ENCODE measurements around the gene GNAQ. TPM values are rescaled to one million over a fixed set of nuclear protein-coding genes. Genes with fewer than 3 reads are reported as not detected.
"Not testable (repeated sequence)": the region's sequence is repeated elsewhere in the genome, so short reads cannot be mapped to it uniquely, and the experiment has no call there.

Gene GNAQ
- polyA plus RNA-seq, 1 of the 3 experiments (the other 2 are of a cell fraction), result 20.9 TPM

GRCh38 chr9:77882294-77882693 is 149.3 kb downstream of the GNAQ start:
- H3K4me3 ChIP-seq (ENCODE audit: low read depth in 2 of 2, low read length in 1 of 2), result no peak overlapping the region
- ChIA-PET POLR2A (no interaction called here), CTCF (interaction anchor here (1.2 kb wide), 1 partner anchor 15 kb away, joined by 3 read pairs; no protein-coding TSS in a partner anchor)
- H3K4me1 ChIP-seq (ENCODE audit: control insufficient read depth in 1 of 2, insufficient read depth in 2 of 2, low read depth in 1 of 2, low read length in 1 of 2), result peaks cover 19 to 36% of the 10 kb centered on the region in 2 experiments; a peak in 3 of 4 replicates
- no peaks in the 10 kb centered on the region; the same call in 1 of the 2 replicates for H4K20me1 ChIP-seq (ENCODE audit: insufficient read depth)
- no peak overlapping the region; a peak in 1 of 4 replicates for H3K27ac ChIP-seq (ENCODE audit: low read depth in 2 of 2, low read length in 1 of 2)
- no peak for DNase-seq
- peaks cover 28% of the 10 kb centered on the region for H3F3A ChIP-seq (replicated peaks; ENCODE audit: insufficient read depth)
- no peaks in the 10 kb centered on the region for H3K27me3 ChIP-seq (ENCODE audit: insufficient read depth)
- H3K79me2 ChIP-seq (ENCODE audit: insufficient read depth), result peaks cover 60% of the 10 kb centered on the region; the same call in 1 of the 2 replicates
- no peak overlapping the region for H3K9ac ChIP-seq
- no peaks in the 10 kb centered on the region for H3K36me3 ChIP-seq (replicated peaks in 1 of 2; ENCODE audit: control insufficient read depth in 1 of 2, insufficient read depth in 2 of 2, low read length in 1 of 2)
- no peak overlapping the region for H3K4me2 ChIP-seq
- H3K9me2 ChIP-seq, result no peaks in the 10 kb centered on the region
- no peak overlapping the region for H2AFZ ChIP-seq (ENCODE audit: low read depth)
- no peak for TF ChIP-seq POLR2AphosphoS5 (IDR thresholded peaks at IDR 0.05; ENCODE audit: low read depth, low read length)
- TF ChIP-seq EP300 (IDR thresholded peaks at IDR 0.05; ENCODE audit: borderline replicate concordance in 1 of 2, low read depth in 1 of 2, low read length in 1 of 2), result no peak
- 82% methylated on average over 4 of the region's 4 CpGs for WGBS (ENCODE audit: low lambda C conversion rate)
- H3K9me3 ChIP-seq, result no peaks in the 10 kb centered on the region

- H3K4me1 ChIP-seq (ENCODE audit: control insufficient read depth in 1 of 2, insufficient read depth in 2 of 2, low read depth in 1 of 2, low read length in 1 of 2), result peaks cover 22 to 43% of the 10 kb centered on the region in 2 experiments; a peak in 3 of 4 replicates
- H3K4me2 ChIP-seq; H3K27me3 ChIP-seq (ENCODE audit: insufficient read depth); DNase-seq; H3K9me2 ChIP-seq; H3K36me3 ChIP-seq (replicated peaks in 1 of 2; ENCODE audit: control insufficient read depth in 1 of 2, insufficient read depth in 2 of 2, low read length in 1 of 2); H4K20me1 ChIP-seq (ENCODE audit: insufficient read depth); H3K9ac ChIP-seq; H3K9me3 ChIP-seq; H3K27ac ChIP-seq (ENCODE audit: low read depth in 2 of 2, low read length in 1 of 2); H3K4me3 ChIP-seq (ENCODE audit: low read depth in 2 of 2, low read length in 1 of 2); H2AFZ ChIP-seq (ENCODE audit: low read depth): not testable (repeated sequence)
- peaks cover 28% of the 10 kb centered on the region for H3F3A ChIP-seq (replicated peaks; ENCODE audit: insufficient read depth)
- ChIA-PET CTCF (interaction anchor here (1.2 kb wide), 1 partner anchor 16 kb away, joined by 3 read pairs; no protein-coding TSS in a partner anchor), POLR2A (interaction anchor here (1.0 kb wide), 1 partner anchor 145 kb away, joined by 3 read pairs; no protein-coding TSS in a partner anchor)
- peaks cover 65% of the 10 kb centered on the region; the same call in 1 of the 2 replicates for H3K79me2 ChIP-seq (ENCODE audit: insufficient read depth)
- WGBS (ENCODE audit: low lambda C conversion rate), result 94% methylated on average over 8 of the region's 8 CpGs
These were observed 150.0 kb downstream of the GNAQ start for GRCh38 chr9:77881634-77882033.

DNA sequence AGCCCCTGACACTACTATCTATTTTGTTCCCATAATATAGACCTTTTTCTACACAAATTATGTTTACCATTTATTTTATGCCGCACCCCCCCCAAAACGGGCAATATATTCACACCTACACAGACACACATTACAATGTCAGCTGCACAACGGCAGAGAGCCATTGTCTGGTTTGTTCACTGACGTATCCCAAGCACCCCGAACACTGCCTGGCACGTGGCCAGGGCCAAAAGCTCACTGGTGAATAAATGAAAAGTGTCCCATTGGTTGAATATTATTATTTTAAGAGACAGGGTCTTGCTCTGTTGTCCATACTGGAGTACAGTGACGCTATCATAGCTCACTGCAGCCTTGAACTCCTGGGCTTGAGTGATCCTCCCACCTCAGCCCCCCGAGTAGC is 150.5 kb downstream of the GNAQ start:
- Histone ChIP-seq H3K27ac (ENCODE audit: low read depth in 2 of 2, low read length in 1 of 2) (no peak overlapping the region; a peak in 1 of 4 replicates), H3F3A (replicated peaks; ENCODE audit: insufficient read depth) (peaks cover 28% of the 10 kb centered on the region), H3K27me3 (ENCODE audit: insufficient read depth) (no peaks in the 10 kb centered on the region), H3K4me2 (no peak overlapping the region), H3K9me3 (no peaks in the 10 kb centered on the region), H2AFZ (ENCODE audit: low read depth) (no peak overlapping the region), H3K9ac (no peak overlapping the region), H3K36me3 (replicated peaks in 1 of 2; ENCODE audit: control insufficient read depth in 1 of 2, insufficient read depth in 2 of 2, low read length in 1 of 2) (no peaks in the 10 kb centered on the region), H3K9me2 (no peaks in the 10 kb centered on the region), H3K4me3 (ENCODE audit: low read depth in 2 of 2, low read length in 1 of 2) (no peak overlapping the region), H4K20me1 (ENCODE audit: insufficient read depth) (no peaks in the 10 kb centered on the region; the same call in 1 of the 2 replicates), H3K79me2 (ENCODE audit: insufficient read depth) (peaks cover 70% of the 10 kb centered on the region; the same call in 1 of the 2 replicates), H3K4me1 (ENCODE audit: control insufficient read depth in 1 of 2, insufficient read depth in 2 of 2, low read depth in 1 of 2, low read length in 1 of 2) (peaks cover 27 to 48% of the 10 kb centered on the region in 2 experiments)
- WGBS (ENCODE audit: low lambda C conversion rate), result 82% methylated on average over 8 of the region's 8 CpGs
- POLR2A ChIA-PET, result interaction anchor here (1.0 kb wide), 1 partner anchor 146 kb away, joined by 3 read pairs; no protein-coding TSS in a partner anchor
- CTCF ChIA-PET, result interaction anchor here (1.6 to 2.3 kb wide), 2 partner anchors 154 to 448 kb away, joined by 3 to 11 read pairs; no protein-coding TSS in a partner anchor
- no peak for DNase-seq
- no peak for TF ChIP-seq EZH2phosphoT487 (IDR thresholded peaks at IDR 0.05; ENCODE audit: borderline replicate concordance, low read depth)
- TF ChIP-seq, protein P1, sequence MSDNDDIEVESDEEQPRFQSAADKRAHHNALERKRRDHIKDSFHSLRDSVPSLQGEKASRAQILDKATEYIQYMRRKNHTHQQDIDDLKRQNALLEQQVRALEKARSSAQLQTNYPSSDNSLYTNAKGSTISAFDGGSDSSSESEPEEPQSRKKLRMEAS (IDR thresholded peaks at IDR 0.05; ENCODE audit: low read depth), result no peak
- TF ChIP-seq RXRA (IDR thresholded peaks at IDR 0.05; ENCODE audit: borderline replicate concordance, low read depth), result no peak
- TF ChIP-seq GATA2 (CRISPR knock-in tag; IDR thresholded peaks at IDR 0.05), result no peak
- no peak for TF ChIP-seq SIN3A (IDR thresholded peaks at IDR 0.05; ENCODE audit: borderline replicate concordance, low read depth, low read length)
- TF ChIP-seq MXI1 (IDR thresholded peaks at IDR 0.05; ENCODE audit: low read depth, low read length), result no peak
- TF ChIP-seq POLR2AphosphoS5 (IDR thresholded peaks at IDR 0.05; ENCODE audit: low read depth, low read length), result no peak

Measured in SK-N-SH (cell line).